ENCODE results near the gene HDAC9. TPM values are rescaled to one million over a fixed set of nuclear protein-coding genes. Genes with fewer than 3 reads are reported as not detected.

The HDAC9 gene
- total RNA-seq, 1 experiment from 2014 or later = 7.7 TPM

GRCh38 chr7:18648849-18649758 lies 153.6 kb downstream of the HDAC9 start:
- no peak overlapping the region for H2AFZ ChIP-seq (ENCODE audit: low read length)
- no peaks in the 10 kb centered on the region for H3K27me3 Mint-ChIP-seq (ENCODE audit: low read depth)
- H3K23ac ChIP-seq (ENCODE audit: insufficient read length, low read depth, low read length) = no peak overlapping the region

More at GRCh38 chr7:18648849-18649758, 153.6 kb downstream of the HDAC9 start:
- Mint-ChIP-seq H3K4me3 (no peak overlapping the region), H3K9me3 (no peaks in the 10 kb centered on the region), H3K36me3 (ENCODE audit: insufficient read depth in 1 of 3, low read depth in 3 of 3) (peaks cover 0 to 7% (median 0%) of the 10 kb centered on the region in 3 experiments; a peak in 2 of 7 replicates), H3K27ac (no peak overlapping the region), H3K4me1 (no peaks in the 10 kb centered on the region)
- H2BK12ac ChIP-seq (ENCODE audit: insufficient read length, low read depth, low read length) = no peak overlapping the region
- H4K91ac ChIP-seq (ENCODE audit: insufficient read length, low read depth, low read length) = no peak overlapping the region
- no peak overlapping the region for H3K14ac ChIP-seq (ENCODE audit: insufficient read depth, low read length)
- no peaks in the 10 kb centered on the region for H3K23me2 ChIP-seq (ENCODE audit: insufficient read length, low read depth, low read length, poor library complexity, severe bottlenecking)
- H3K27ac ChIP-seq (ENCODE audit: insufficient read length, low read depth, low read length) = no peak overlapping the region
- TF ChIP-seq, protein P1, sequence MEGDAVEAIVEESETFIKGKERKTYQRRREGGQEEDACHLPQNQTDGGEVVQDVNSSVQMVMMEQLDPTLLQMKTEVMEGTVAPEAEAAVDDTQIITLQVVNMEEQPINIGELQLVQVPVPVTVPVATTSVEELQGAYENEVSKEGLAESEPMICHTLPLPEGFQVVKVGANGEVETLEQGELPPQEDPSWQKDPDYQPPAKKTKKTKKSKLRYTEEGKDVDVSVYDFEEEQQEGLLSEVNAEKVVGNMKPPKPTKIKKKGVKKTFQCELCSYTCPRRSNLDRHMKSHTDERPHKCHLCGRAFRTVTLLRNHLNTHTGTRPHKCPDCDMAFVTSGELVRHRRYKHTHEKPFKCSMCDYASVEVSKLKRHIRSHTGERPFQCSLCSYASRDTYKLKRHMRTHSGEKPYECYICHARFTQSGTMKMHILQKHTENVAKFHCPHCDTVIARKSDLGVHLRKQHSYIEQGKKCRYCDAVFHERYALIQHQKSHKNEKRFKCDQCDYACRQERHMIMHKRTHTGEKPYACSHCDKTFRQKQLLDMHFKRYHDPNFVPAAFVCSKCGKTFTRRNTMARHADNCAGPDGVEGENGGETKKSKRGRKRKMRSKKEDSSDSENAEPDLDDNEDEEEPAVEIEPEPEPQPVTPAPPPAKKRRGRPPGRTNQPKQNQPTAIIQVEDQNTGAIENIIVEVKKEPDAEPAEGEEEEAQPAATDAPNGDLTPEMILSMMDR (conservative IDR thresholded peaks at IDR 0.05) = no peak
- H2BK15ac ChIP-seq (ENCODE audit: low read depth, low read length) = no peak overlapping the region
- no peaks in the 10 kb centered on the region for H3K9me3 ChIP-seq (ENCODE audit: control insufficient read depth, low read depth, low read length)
- no peak overlapping the region for H3K4me2 ChIP-seq (ENCODE audit: insufficient read depth, insufficient read length, low read length)
- no peak overlapping the region for H3T11ph ChIP-seq (ENCODE audit: low read length)
- H2BK120ac ChIP-seq (ENCODE audit: low read depth, low read length, poor library complexity, severe bottlenecking) = no peak overlapping the region
- no peaks in the 10 kb centered on the region for H3K79me1 ChIP-seq (ENCODE audit: insufficient read depth, low read depth, low read length, poor library complexity, severe bottlenecking)
- no peaks in the 10 kb centered on the region for H3K4me1 ChIP-seq (ENCODE audit: insufficient read depth, low read length)
- no peak overlapping the region for H3K18ac ChIP-seq (ENCODE audit: insufficient read length, low read depth, low read length)
- no peak overlapping the region for H2BK5ac ChIP-seq (ENCODE audit: insufficient read length, low read length)
- no peak overlapping the region for H2AK5ac ChIP-seq (ENCODE audit: insufficient read length, low read length)
- DNase-seq = no peak
- H2BK20ac ChIP-seq (ENCODE audit: low read depth, low read length, poor library complexity, severe bottlenecking) = no peak overlapping the region
- no peaks in the 10 kb centered on the region for H3K79me2 ChIP-seq (ENCODE audit: insufficient read depth, low read length)
- no peaks in the 10 kb centered on the region for H3K27me3 ChIP-seq (ENCODE audit: insufficient read depth, low read length)
- no peak overlapping the region for H3K4ac ChIP-seq (ENCODE audit: low read depth, low read length)
- H4K20me1 ChIP-seq (ENCODE audit: control insufficient read depth, insufficient read depth, insufficient read length) = no peaks in the 10 kb centered on the region
- H4K8ac ChIP-seq (replicated peaks; ENCODE audit: insufficient read length, low read depth, low read length) = no peak overlapping the region
- no peak overlapping the region for H3K56ac ChIP-seq (ENCODE audit: insufficient read length, low read depth, low read length)
- H4K5ac ChIP-seq (ENCODE audit: insufficient read length, low read depth, low read length) = no peak overlapping the region
- WGBS (ENCODE audit: extremely low coverage, insufficient read length, low lambda C conversion rate) = no CpG with 5 or more reads among the region's 9 CpGs
- no peak overlapping the region for H3K9ac ChIP-seq (ENCODE audit: extremely low read depth, insufficient read length, low read length)

Data from H9 (cell line).